MM.1S (cell line): Measurements from ENCODE around the gene UGT1A4.

ENCODE experiments used
- DNase-seq: peaks from one replicate; pipeline ENCODE4 v3.0.0-alpha.2; 2015
- H2AFZ ChIP-seq: fragments of 300-600 bp; sonication (generic); 2 replicates; pipeline ENCODE4 v1.6.0; 2016; ENCODE audit warnings: antibody characterized with exemption, low read length
- H3F3A ChIP-seq: fragments of 300-600 bp; sonication (generic); 2 replicates; pipeline ENCODE4 v1.6.1; 2016; ENCODE audit warnings: mild to moderate bottlenecking, antibody characterized with exemption, low read length, moderate library complexity, mixed read lengths; ENCODE audit not compliant: insufficient read depth
- H3K27ac ChIP-seq: fragments of 300-600 bp; sonication (generic); 2 replicates; pipeline ENCODE4 v1.5.1; 2016; ENCODE audit warnings: mild to moderate bottlenecking, low read length
- H3K27me3 ChIP-seq: fragments of 300-600 bp; sonication (generic); replicated peaks from 2 replicates; pipeline ENCODE4 v1.6.0; 2016; ENCODE audit warnings: low read length; ENCODE audit not compliant: insufficient read depth
- H3K36me3 ChIP-seq: fragments of 300-600 bp; sonication (generic); replicated peaks from 2 replicates; pipeline ENCODE4 v1.6.1; 2016; ENCODE audit warnings: mild to moderate bottlenecking, low read length, mixed read lengths; ENCODE audit not compliant: insufficient read depth
- H3K4me1 ChIP-seq: fragments of 300-600 bp; sonication (generic); 2 replicates; pipeline ENCODE4 v1.6.1; 2016; ENCODE audit warnings: low read length, mixed read lengths
- H3K4me2 ChIP-seq: fragments of 300-600 bp; sonication (generic); 2 replicates; pipeline ENCODE4 v1.6.0; 2016; ENCODE audit warnings: low read depth, low read length
- H3K4me3 ChIP-seq: fragments of 300-600 bp; sonication (generic); 2 replicates; pipeline ENCODE4 v1.5.1; 2016; ENCODE audit warnings: low read length, mixed read lengths
- H3K79me2 ChIP-seq: fragments of 300-600 bp; sonication (generic); 2 replicates; pipeline ENCODE4 v1.6.1; 2016; ENCODE audit warnings: mixed run types, low read length, mixed read lengths
- H3K9ac ChIP-seq: fragments of 300-600 bp; sonication (generic); 2 replicates; pipeline ENCODE4 v1.6.1; 2016; ENCODE audit warnings: low read length, mixed read lengths
- H3K9me2 ChIP-seq: fragments of 300-600 bp; sonication (generic); replicated peaks from 2 replicates; pipeline ENCODE4 v1.6.1; 2016; ENCODE audit warnings: mild to moderate bottlenecking, low read length, mixed read lengths; ENCODE audit not compliant: insufficient read depth
- H3K9me3 ChIP-seq: fragments of 300-600 bp; sonication (generic); replicated peaks from 2 replicates; pipeline ENCODE4 v1.6.1; 2016; ENCODE audit warnings: mild to moderate bottlenecking, low read length, mixed read lengths; ENCODE audit not compliant: insufficient read depth
- H4K20me1 ChIP-seq: fragments of 300-600 bp; sonication (generic); 2 replicates; pipeline ENCODE4 v1.6.1; 2016; ENCODE audit warnings: mild to moderate bottlenecking, low read length, moderate library complexity, mixed read lengths; ENCODE audit not compliant: insufficient read depth
- EZH2 ChIP-seq: fragments of 300-600 bp; sonication (generic); optimal IDR thresholded peaks from 2 replicates; pipeline ENCODE3; 2017; ENCODE audit warnings: low read depth, mild to moderate bottlenecking, antibody characterized with exemption, low read length, mixed read lengths
- EZH2phosphoT487 ChIP-seq: fragments of 300-600 bp; sonication (generic); IDR thresholded peaks from 2 replicates; pipeline ENCODE4 v1.6.1; 2018; ENCODE audit warnings: antibody characterized with exemption, low read length
- TF ChIP-seq, protein P1 (sequence below): fragments of 300-600 bp; sonication (generic); IDR thresholded peaks from 2 replicates; pipeline ENCODE4 v1.5.1; 2016; ENCODE audit warnings: antibody characterized with exemption, low read length, mixed read lengths

UGT1A4 gene

DNA sequence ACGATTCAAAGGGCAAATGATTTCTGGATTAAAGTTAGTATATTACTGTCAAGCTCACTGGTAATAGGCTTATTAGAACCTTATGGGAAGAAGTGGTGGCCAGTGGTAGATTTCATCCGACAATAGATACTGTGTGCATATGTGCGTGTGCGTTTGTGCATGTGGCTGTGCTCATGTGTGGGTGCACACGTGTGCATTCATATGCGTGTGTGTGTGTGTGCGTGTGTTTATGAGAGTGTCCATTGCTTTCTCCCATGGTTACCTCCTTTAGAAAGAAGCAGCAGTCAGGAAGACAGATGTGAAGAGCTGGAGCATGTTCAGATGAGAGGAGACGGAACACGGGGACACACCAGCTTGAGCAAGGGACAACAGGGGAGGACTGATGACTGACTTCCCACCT is 50.7 kb downstream of the UGT1A4 start:
- no peaks in the 10 kb centered on the region for H3K4me1 ChIP-seq
- no peak overlapping the region for H3K4me2 ChIP-seq
- TF ChIP-seq EZH2 (no peak), EZH2phosphoT487 (no peak)
- TF ChIP-seq, protein P1, sequence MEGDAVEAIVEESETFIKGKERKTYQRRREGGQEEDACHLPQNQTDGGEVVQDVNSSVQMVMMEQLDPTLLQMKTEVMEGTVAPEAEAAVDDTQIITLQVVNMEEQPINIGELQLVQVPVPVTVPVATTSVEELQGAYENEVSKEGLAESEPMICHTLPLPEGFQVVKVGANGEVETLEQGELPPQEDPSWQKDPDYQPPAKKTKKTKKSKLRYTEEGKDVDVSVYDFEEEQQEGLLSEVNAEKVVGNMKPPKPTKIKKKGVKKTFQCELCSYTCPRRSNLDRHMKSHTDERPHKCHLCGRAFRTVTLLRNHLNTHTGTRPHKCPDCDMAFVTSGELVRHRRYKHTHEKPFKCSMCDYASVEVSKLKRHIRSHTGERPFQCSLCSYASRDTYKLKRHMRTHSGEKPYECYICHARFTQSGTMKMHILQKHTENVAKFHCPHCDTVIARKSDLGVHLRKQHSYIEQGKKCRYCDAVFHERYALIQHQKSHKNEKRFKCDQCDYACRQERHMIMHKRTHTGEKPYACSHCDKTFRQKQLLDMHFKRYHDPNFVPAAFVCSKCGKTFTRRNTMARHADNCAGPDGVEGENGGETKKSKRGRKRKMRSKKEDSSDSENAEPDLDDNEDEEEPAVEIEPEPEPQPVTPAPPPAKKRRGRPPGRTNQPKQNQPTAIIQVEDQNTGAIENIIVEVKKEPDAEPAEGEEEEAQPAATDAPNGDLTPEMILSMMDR, result no peak
- no peaks in the 10 kb centered on the region for H3F3A ChIP-seq
- no peak for DNase-seq
- H3K36me3 ChIP-seq, result no peaks in the 10 kb centered on the region
- no peak overlapping the region for H3K4me3 ChIP-seq
- H3K9me2 ChIP-seq, result no peaks in the 10 kb centered on the region
- H3K9me3 ChIP-seq, result no peaks in the 10 kb centered on the region
- H3K9ac ChIP-seq, result no peak overlapping the region
- no peaks in the 10 kb centered on the region for H3K27me3 ChIP-seq
- H4K20me1 ChIP-seq, result no peaks in the 10 kb centered on the region
- H3K27ac ChIP-seq, result no peak overlapping the region
- no peak overlapping the region for H2AFZ ChIP-seq
- H3K79me2 ChIP-seq, result no peaks in the 10 kb centered on the region

DNA sequence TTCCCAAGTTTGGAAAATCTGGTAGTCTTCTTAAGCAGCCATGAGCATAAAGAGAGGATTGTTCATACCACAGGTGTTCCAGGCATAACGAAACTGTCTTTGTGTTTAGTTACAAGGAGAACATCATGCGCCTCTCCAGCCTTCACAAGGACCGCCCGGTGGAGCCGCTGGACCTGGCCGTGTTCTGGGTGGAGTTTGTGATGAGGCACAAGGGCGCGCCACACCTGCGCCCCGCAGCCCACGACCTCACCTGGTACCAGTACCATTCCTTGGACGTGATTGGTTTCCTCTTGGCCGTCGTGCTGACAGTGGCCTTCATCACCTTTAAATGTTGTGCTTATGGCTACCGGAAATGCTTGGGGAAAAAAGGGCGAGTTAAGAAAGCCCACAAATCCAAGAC is 53.6 kb downstream of the UGT1A4 start:
- H2AFZ ChIP-seq, result no peak overlapping the region
- no peaks in the 10 kb centered on the region for H3F3A ChIP-seq
- no peaks in the 10 kb centered on the region for H3K9me2 ChIP-seq
- no peaks in the 10 kb centered on the region for H3K4me1 ChIP-seq
- no peaks in the 10 kb centered on the region for H3K27me3 ChIP-seq
- H3K27ac ChIP-seq, result no peak overlapping the region
- H3K4me2 ChIP-seq, result no peak overlapping the region
- no peaks in the 10 kb centered on the region for H4K20me1 ChIP-seq
- no peaks in the 10 kb centered on the region for H3K79me2 ChIP-seq
- H3K9me3 ChIP-seq, result no peaks in the 10 kb centered on the region
- TF ChIP-seq EZH2phosphoT487 (no peak), EZH2 (no peak)
- TF ChIP-seq, protein P1, result no peak
- H3K9ac ChIP-seq, result no peak overlapping the region
- H3K4me3 ChIP-seq, result no peak overlapping the region
- no peaks in the 10 kb centered on the region for H3K36me3 ChIP-seq
- DNase-seq, result no peak

DNA sequence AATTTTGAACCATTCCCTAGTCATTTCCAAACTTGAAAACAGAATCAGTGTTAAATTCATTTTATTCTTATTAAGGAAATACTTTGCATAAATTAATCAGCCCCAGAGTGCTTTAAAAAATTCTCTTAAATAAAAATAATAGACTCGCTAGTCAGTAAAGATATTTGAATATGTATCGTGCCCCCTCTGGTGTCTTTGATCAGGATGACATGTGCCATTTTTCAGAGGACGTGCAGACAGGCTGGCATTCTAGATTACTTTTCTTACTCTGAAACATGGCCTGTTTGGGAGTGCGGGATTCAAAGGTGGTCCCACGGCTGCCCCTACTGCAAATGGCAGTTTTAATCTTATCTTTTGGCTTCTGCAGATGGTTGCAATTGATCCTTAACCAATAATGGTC is 54.0 kb downstream of the UGT1A4 start:
- H3F3A ChIP-seq, result no peaks in the 10 kb centered on the region

More for the DNA sequence above, 54.0 kb downstream of the UGT1A4 start:
- no peaks in the 10 kb centered on the region for H3K79me2 ChIP-seq
- no peak overlapping the region for H3K9ac ChIP-seq
- H2AFZ ChIP-seq, result no peak overlapping the region
- no peaks in the 10 kb centered on the region for H4K20me1 ChIP-seq
- H3K27me3 ChIP-seq, result no peaks in the 10 kb centered on the region
- no peaks in the 10 kb centered on the region for H3K4me1 ChIP-seq
- TF ChIP-seq EZH2 (no peak), EZH2phosphoT487 (no peak)
- TF ChIP-seq, protein P1, result no peak
- DNase-seq, result no peak
- no peak overlapping the region for H3K4me3 ChIP-seq
- H3K27ac ChIP-seq, result no peak overlapping the region
- H3K9me2 ChIP-seq, result no peaks in the 10 kb centered on the region
- no peaks in the 10 kb centered on the region for H3K9me3 ChIP-seq
- H3K4me2 ChIP-seq, result no peak overlapping the region
- H3K36me3 ChIP-seq, result no peaks in the 10 kb centered on the region
